ENCODE results near the gene MT1B. TPM values are rescaled to one million over a fixed set of nuclear protein-coding genes. Genes with fewer than 3 reads are reported as not detected.

Gene MT1B
- total and polyA plus RNA-seq, 2 of the 4 experiments (the other 2 are of a cell fraction): not detected

- peak within 1 kb of the TSS; percentile 90; the same call in 1 of the 2 replicates for H3K23ac ChIP-seq (ENCODE audit: low read depth, low read length)
- no peaks in the 10 kb centered on the region for H4K20me1 ChIP-seq (ENCODE audit: insufficient read depth, low read length)
- TF ChIP-seq CTCF (conservative IDR thresholded peaks at IDR 0.05; ENCODE audit: low read depth, low read length) (no peak), CEBPB (IDR thresholded peaks at IDR 0.05; ENCODE audit: low read depth, low read length) (no peak), ELK1 (IDR thresholded peaks at IDR 0.05; ENCODE audit: borderline replicate concordance, low read depth, low read length) (no peak), NFE2L2 (IDR thresholded peaks at IDR 0.05; ENCODE audit: low read depth, low read length) (no peak), USF2 (IDR thresholded peaks at IDR 0.05; ENCODE audit: low read depth, low read length) (no peak), RAD21 (IDR thresholded peaks at IDR 0.05; ENCODE audit: low read length) (no peak), FOS (IDR thresholded peaks at IDR 0.05; ENCODE audit: low read depth, low read length) (no peak), RFX5 (IDR thresholded peaks at IDR 0.05; ENCODE audit: low read depth, low read length) (no peak), SMC3 (IDR thresholded peaks at IDR 0.05; ENCODE audit: low read depth, low read length) (no peak), POLR2A (IDR thresholded peaks at IDR 0.05; ENCODE audit: low read depth, low read length) (no peak)
- 13% methylated on average over 48 of the region's 68 CpGs; no CpG with 5 or more reads in 1 of the 2 experiments for WGBS, 2 experiments (ENCODE audit: extremely low coverage in 2 of 2, insufficient read length in 1 of 2)
- no peak within 1 kb of the TSS for H2BK15ac ChIP-seq (ENCODE audit: low read depth, low read length)
- H3K4ac ChIP-seq (ENCODE audit: low read depth, low read length): peak within 1 kb of the TSS; percentile 36; the same call in 1 of the 2 replicates
- H3K9me3 ChIP-seq (ENCODE audit: control insufficient read depth, insufficient read depth, low read length): peaks cover 2% of the 10 kb centered on the region; the same call in 1 of the 2 replicates
- H3K4me1 ChIP-seq (ENCODE audit: control insufficient read depth, insufficient read depth, low read length): no peaks in the 10 kb centered on the region; the same call in 1 of the 2 replicates
- DNase-seq (peak; percentile 7), ATAC-seq (ENCODE audit: low read depth) (peak; percentile 90)
- no peak within 1 kb of the TSS for H4K5ac ChIP-seq (ENCODE audit: low read depth, low read length)
- no peak within 1 kb of the TSS for H2BK5ac ChIP-seq (ENCODE audit: low read depth, low read length, poor library complexity, severe bottlenecking)
- CTCF ChIA-PET: no interaction called here
- no peak within 1 kb of the TSS for H2AK5ac ChIP-seq (ENCODE audit: low read depth, low read length)
- dilution Hi-C loops (cut with HindIII; ENCODE audit: low sequenced_read_pairs, unreplicated experiment) (no loop called here), intact Hi-C loops (cut with micrococcal nuclease) (no loop called here), in situ Hi-C loops (cut with MboI; ENCODE audit: low sequenced_read_pairs) (no loop called here)
- H3K4me2 ChIP-seq (ENCODE audit: low read depth, low read length): peak within 1 kb of the TSS; percentile 63
- POLR2A ChIA-PET (ENCODE audit: unreplicated experiment): no interaction called here
- no peak within 1 kb of the TSS for H4K8ac ChIP-seq (ENCODE audit: low read depth in 2 of 2, low read length in 2 of 2)
- H3K9ac ChIP-seq (ENCODE audit: low read depth, low read length): no peak within 1 kb of the TSS
- H3K27ac ChIP-seq (ENCODE audit: insufficient read depth, low read length): no peak within 1 kb of the TSS
- no peak within 1 kb of the TSS for H4K91ac ChIP-seq (ENCODE audit: insufficient read depth, low read depth, low read length)
- H2BK20ac ChIP-seq (ENCODE audit: low read depth, low read length): no peak within 1 kb of the TSS
- no peak within 1 kb of the TSS for H2BK120ac ChIP-seq (ENCODE audit: low read depth, low read length)
- H3K14ac ChIP-seq (replicated peaks; ENCODE audit: low read depth, low read length): no peak within 1 kb of the TSS
- peak within 1 kb of the TSS; percentile 86 for H2AFZ ChIP-seq (replicated peaks; ENCODE audit: low read length, poor library complexity)
- peak within 1 kb of the TSS; percentile 36 for H3K4me3 ChIP-seq (ENCODE audit: insufficient read depth, low read depth, low read length)
- no peak within 1 kb of the TSS for H2AK9ac ChIP-seq (replicated peaks; ENCODE audit: low read depth, low read length, poor library complexity)
- H3K18ac ChIP-seq (ENCODE audit: low read depth, low read length): no peak within 1 kb of the TSS
- H3K27me3 ChIP-seq (ENCODE audit: control insufficient read depth, insufficient read depth, low read length): peaks cover 90% of the 10 kb centered on the region
- no peaks in the 10 kb centered on the region for H3K79me1 ChIP-seq (ENCODE audit: low read depth in 1 of 2, low read length in 2 of 2)
- H3K56ac ChIP-seq (ENCODE audit: extremely low read depth, insufficient read depth, low read length): no peak within 1 kb of the TSS
- no TSS peak for BruUV-seq (replicated peaks)
- H3K9me1 ChIP-seq (ENCODE audit: insufficient read depth, low read length): no peaks in the 10 kb centered on the region
- no peaks in the 10 kb centered on the region for H3K36me3 ChIP-seq (ENCODE audit: control insufficient read depth, insufficient read depth, low read length)
Observed at GRCh38 chr16:56637814-56638750, 13.6 kb upstream of the MT1B start, which contains the start of gene MT1A. Gene MT1A, plus strand, starts transcription at chr16:56638666. Its CDS starts 73 bp downstream, at chr16:56638739.

Measured in IMR-90 (cell line).